Osteoblast (primary cell): Measurements from ENCODE around the gene LRRC74A. TPM values are rescaled to one million over a fixed set of nuclear protein-coding genes. Genes with fewer than 3 reads are reported as not detected.

Experiments used
- DNase-seq: peaks from one replicate; pipeline ENCODE4 v3.0.0; 2011; ENCODE audit warnings: low spot score, mixed read lengths; ENCODE audit not compliant: insufficient read length; ENCODE audit errors: missing footprints
- H2AFZ ChIP-seq: 2 replicates; pipeline ENCODE4 v1.6.0; 2011; ENCODE audit warnings: mild to moderate bottlenecking, low read length
- H3K27ac ChIP-seq: 2 replicates; pipeline ENCODE4 v1.5.1; 2011; ENCODE audit warnings: mild to moderate bottlenecking, low read depth, low read length, moderate library complexity
- H3K27me3 ChIP-seq: 2 replicates; pipeline ENCODE4 v1.6.0; 2012; ENCODE audit warnings: mild to moderate bottlenecking, control low read depth, inconsistent platforms, low read length, moderate library complexity; ENCODE audit not compliant: insufficient read depth
- H3K36me3 ChIP-seq: 2 replicates; pipeline ENCODE4 v1.5.1; 2011; ENCODE audit warnings: mild to moderate bottlenecking, low read length, control low read depth, moderate library complexity; ENCODE audit not compliant: insufficient read depth
- H3K4me1 ChIP-seq: 2 replicates; pipeline ENCODE4 v1.5.1; 2011; ENCODE audit warnings: mild to moderate bottlenecking, low read length, control low read depth, moderate library complexity; ENCODE audit not compliant: insufficient read depth
- H3K4me2 ChIP-seq: 2 replicates; pipeline ENCODE4 v1.6.0; 2011; ENCODE audit warnings: mild to moderate bottlenecking, low read length; ENCODE audit not compliant: insufficient read depth
- H3K4me3 ChIP-seq: fragments of 200-600 bp; sonication (generic); 3 replicates; pipeline ENCODE4 v1.5.1; 2012; ENCODE audit warnings: mild to moderate bottlenecking, low read length, inconsistent platforms; ENCODE audit not compliant: insufficient read depth
- H3K79me2 ChIP-seq: 2 replicates; pipeline ENCODE4 v1.6.0; 2012; ENCODE audit warnings: mild to moderate bottlenecking, low read length, control low read depth, inconsistent platforms; ENCODE audit not compliant: insufficient read depth
- H3K9me3 ChIP-seq: 2 replicates; pipeline ENCODE4 v1.5.1; 2011; ENCODE audit warnings: low read depth, low read length, control low read depth
- H4K20me1 ChIP-seq: 2 replicates; pipeline ENCODE4 v1.6.0; 2012; ENCODE audit warnings: mild to moderate bottlenecking, low read length, control low read depth; ENCODE audit not compliant: insufficient read depth
- total RNA-seq: library from RNA; depleted of rRNA; stranded (reverse); fragments of >200 nt; gene quantifications from 2 replicates; pipeline ENCODE4 v1.2.3, GENCODE V29; 2012
- TF ChIP-seq, protein P1 (sequence below): IDR thresholded peaks from 2 replicates; pipeline ENCODE4 v1.5.1; 2011; ENCODE audit warnings: mild to moderate bottlenecking, low read depth, low read length, moderate library complexity; ENCODE audit errors: extremely low read depth

The LRRC74A gene
- total RNA-seq, 1 donor = not detected

- no peaks in the 10 kb centered on the region for H3K79me2 ChIP-seq
- no peaks in the 10 kb centered on the region for H3K9me3 ChIP-seq
- no peak for DNase-seq
- H3K27ac ChIP-seq = no peak overlapping the region
- H3K4me1 ChIP-seq = no peaks in the 10 kb centered on the region
- H4K20me1 ChIP-seq = no peaks in the 10 kb centered on the region
- TF ChIP-seq, protein P1, sequence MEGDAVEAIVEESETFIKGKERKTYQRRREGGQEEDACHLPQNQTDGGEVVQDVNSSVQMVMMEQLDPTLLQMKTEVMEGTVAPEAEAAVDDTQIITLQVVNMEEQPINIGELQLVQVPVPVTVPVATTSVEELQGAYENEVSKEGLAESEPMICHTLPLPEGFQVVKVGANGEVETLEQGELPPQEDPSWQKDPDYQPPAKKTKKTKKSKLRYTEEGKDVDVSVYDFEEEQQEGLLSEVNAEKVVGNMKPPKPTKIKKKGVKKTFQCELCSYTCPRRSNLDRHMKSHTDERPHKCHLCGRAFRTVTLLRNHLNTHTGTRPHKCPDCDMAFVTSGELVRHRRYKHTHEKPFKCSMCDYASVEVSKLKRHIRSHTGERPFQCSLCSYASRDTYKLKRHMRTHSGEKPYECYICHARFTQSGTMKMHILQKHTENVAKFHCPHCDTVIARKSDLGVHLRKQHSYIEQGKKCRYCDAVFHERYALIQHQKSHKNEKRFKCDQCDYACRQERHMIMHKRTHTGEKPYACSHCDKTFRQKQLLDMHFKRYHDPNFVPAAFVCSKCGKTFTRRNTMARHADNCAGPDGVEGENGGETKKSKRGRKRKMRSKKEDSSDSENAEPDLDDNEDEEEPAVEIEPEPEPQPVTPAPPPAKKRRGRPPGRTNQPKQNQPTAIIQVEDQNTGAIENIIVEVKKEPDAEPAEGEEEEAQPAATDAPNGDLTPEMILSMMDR = no peak
- H2AFZ ChIP-seq = no peak overlapping the region
- H3K27me3 ChIP-seq = no peaks in the 10 kb centered on the region
- no peaks in the 10 kb centered on the region for H3K36me3 ChIP-seq
- H3K4me3 ChIP-seq = no peak overlapping the region
- no peak overlapping the region for H3K4me2 ChIP-seq
Measured at GRCh38 chr14:76880449-76880848, 54.2 kb downstream of the LRRC74A start.

DNA sequence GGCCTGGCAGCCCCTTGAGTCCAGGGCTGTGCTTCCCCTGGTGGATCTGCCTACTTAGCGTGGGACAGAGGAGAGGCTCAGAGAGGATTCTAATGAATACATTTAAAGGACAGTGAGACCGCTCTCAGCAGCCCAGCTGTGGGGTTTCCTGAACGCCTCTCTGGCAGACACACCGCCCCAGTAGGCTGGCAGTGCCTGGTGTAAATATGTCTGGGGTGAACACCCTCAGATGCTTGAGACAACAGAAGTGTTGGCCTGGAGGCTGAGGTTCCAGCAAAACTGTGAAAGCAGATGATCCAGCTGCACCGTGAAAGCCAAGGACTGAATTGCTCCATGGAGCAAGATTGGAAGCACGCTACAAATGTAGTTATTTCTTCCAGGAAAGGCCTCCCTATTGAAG, 55.1 kb downstream of the LRRC74A start:
- Histone ChIP-seq H3K36me3 (no peaks in the 10 kb centered on the region), H3K4me3 (no peak overlapping the region), H3K9me3 (no peaks in the 10 kb centered on the region), H3K79me2 (no peaks in the 10 kb centered on the region), H2AFZ (no peak overlapping the region), H3K4me2 (no peak overlapping the region), H4K20me1 (no peaks in the 10 kb centered on the region), H3K27ac (no peak overlapping the region), H3K27me3 (no peaks in the 10 kb centered on the region), H3K4me1 (no peaks in the 10 kb centered on the region)
- no peak for DNase-seq
- TF ChIP-seq, protein P1 = no peak

GRCh38 chr14:76882651-76883050, 56.4 kb downstream of the LRRC74A start:
- H4K20me1 ChIP-seq = no peaks in the 10 kb centered on the region
- no peaks in the 10 kb centered on the region for H3K36me3 ChIP-seq
- no peaks in the 10 kb centered on the region for H3K9me3 ChIP-seq
- H3K27ac ChIP-seq = no peak overlapping the region
- H3K4me1 ChIP-seq = no peaks in the 10 kb centered on the region
- no peaks in the 10 kb centered on the region for H3K79me2 ChIP-seq
- no peak overlapping the region for H2AFZ ChIP-seq
- no peak overlapping the region for H3K4me3 ChIP-seq
- no peak for DNase-seq
- H3K4me2 ChIP-seq = no peak overlapping the region
- TF ChIP-seq, protein P1 = no peak
- no peaks in the 10 kb centered on the region for H3K27me3 ChIP-seq

- Histone ChIP-seq H4K20me1 (no peaks in the 10 kb centered on the region), H3K4me2 (no peak overlapping the region), H3K27ac (no peak overlapping the region), H3K36me3 (no peaks in the 10 kb centered on the region), H2AFZ (no peak overlapping the region), H3K27me3 (peaks cover 5% of the 10 kb centered on the region), H3K4me3 (no peak overlapping the region), H3K79me2 (no peaks in the 10 kb centered on the region), H3K9me3 (no peaks in the 10 kb centered on the region), H3K4me1 (no peaks in the 10 kb centered on the region)
- TF ChIP-seq, protein P1 = no peak
- no peak for DNase-seq
Measured at GRCh38 chr14:76883447-76883846, 57.2 kb downstream of the LRRC74A start.
